HG03442 (cell line): ENCODE data around the gene NRK.
"Not testable (repeated sequence)": the region's sequence is repeated elsewhere in the genome, so short reads cannot be mapped to it uniquely, and the experiment has no call there.

Experiments used
- ATAC-seq: cut with Tn5 transposase; IDR thresholded peaks from one replicate; pipeline ENCODE4 v1.9.1; 2021; ENCODE audit warnings: mild to moderate bottlenecking, moderate library complexity; ENCODE audit not compliant: unreplicated experiment

Gene NRK

GRCh38 chrX:105876658-105877057, 54.3 kb downstream of the NRK start:
- no peak for ATAC-seq

GRCh38 chrX:105880491-105880890, 58.2 kb downstream of the NRK start:
- ATAC-seq = no peak

GRCh38 chrX:105882581-105883275, 60.4 kb downstream of the NRK start:
- ATAC-seq = no peak

- no peak for ATAC-seq
These were observed 72.4 kb downstream of the NRK start for GRCh38 chrX:105894721-105895120.

- no peak for ATAC-seq
These were observed 87.2 kb downstream of the NRK start for GRCh38 chrX:105909576-105909975.

- no peak for ATAC-seq
These were observed 88.3 kb downstream of the NRK start for GRCh38 chrX:105910563-105911105.

GRCh38 chrX:105945266-105945665, 122.9 kb downstream of the NRK start:
- no peak for ATAC-seq

- ATAC-seq = no peak
These were observed 147.1 kb downstream of the NRK start for GRCh38 chrX:105969487-105969886.

- no peak for ATAC-seq
These were observed 150.5 kb downstream of the NRK start for GRCh38 chrX:105972690-105973386.

GRCh38 chrX:105973387-105973739, 151.0 kb downstream of the NRK start:
- ATAC-seq = no peak

- ATAC-seq = no peak
These were observed 153.0 kb downstream of the NRK start for GRCh38 chrX:105975382-105975781.

GRCh38 chrX:105981772-105982485, 159.6 kb downstream of the NRK start:
- ATAC-seq = no peak

GRCh38 chrX:105988487-105988886, 166.1 kb downstream of the NRK start:
- not testable (repeated sequence) for ATAC-seq

- ATAC-seq = no peak
These were observed 177.0 kb downstream of the NRK start for GRCh38 chrX:105999294-105999693.

- ATAC-seq = no peak
These were observed 177.9 kb downstream of the NRK start for GRCh38 chrX:106000203-106000602.

GRCh38 chrX:106000609-106001008, 178.3 kb downstream of the NRK start:
- not testable (repeated sequence) for ATAC-seq

- ATAC-seq = no peak
These were observed 183.3 kb downstream of the NRK start for GRCh38 chrX:106005684-106006083.

- ATAC-seq = no peak
These were observed 185.5 kb downstream of the NRK start for GRCh38 chrX:106007815-106008214.
